ENCODE results near the gene SHISA9.

Gene SHISA9

DNA sequence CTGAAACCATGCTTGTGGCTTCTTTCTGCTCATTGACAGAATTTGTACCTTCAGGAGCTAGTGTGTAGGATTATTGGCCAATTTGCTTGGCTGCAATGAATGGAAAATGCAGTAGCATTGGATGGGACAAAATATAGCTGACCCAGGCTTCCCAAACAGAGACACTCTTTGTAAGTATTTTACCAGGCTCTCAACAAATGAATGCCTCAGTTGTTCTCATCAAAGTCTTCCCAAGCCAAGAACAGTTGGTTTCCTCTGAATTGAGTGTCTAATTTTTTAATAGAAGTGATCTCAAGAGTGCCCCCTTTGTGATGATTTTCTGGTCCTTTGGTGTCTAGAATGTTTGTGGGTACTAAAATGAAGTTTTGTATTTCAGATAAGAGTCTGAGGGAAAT lies 140.9 kb downstream of the SHISA9 start:
- no peaks in the 10 kb centered on the region for H3K27me3 ChIP-seq (ENCODE audit: control insufficient read depth, insufficient read depth, low read length)
- no peak overlapping the region for H3K9ac ChIP-seq (ENCODE audit: low read length)
- no peak overlapping the region for H3K27ac ChIP-seq (ENCODE audit: low read depth, low read length)
- H3K36me3 ChIP-seq (ENCODE audit: control insufficient read depth, insufficient read depth, low read length), result no peaks in the 10 kb centered on the region
- H3K4me1 ChIP-seq (ENCODE audit: control insufficient read depth, insufficient read depth, low read length), result no peaks in the 10 kb centered on the region
- H3K4me3 ChIP-seq (ENCODE audit: low read length), result no peak overlapping the region

DNA sequence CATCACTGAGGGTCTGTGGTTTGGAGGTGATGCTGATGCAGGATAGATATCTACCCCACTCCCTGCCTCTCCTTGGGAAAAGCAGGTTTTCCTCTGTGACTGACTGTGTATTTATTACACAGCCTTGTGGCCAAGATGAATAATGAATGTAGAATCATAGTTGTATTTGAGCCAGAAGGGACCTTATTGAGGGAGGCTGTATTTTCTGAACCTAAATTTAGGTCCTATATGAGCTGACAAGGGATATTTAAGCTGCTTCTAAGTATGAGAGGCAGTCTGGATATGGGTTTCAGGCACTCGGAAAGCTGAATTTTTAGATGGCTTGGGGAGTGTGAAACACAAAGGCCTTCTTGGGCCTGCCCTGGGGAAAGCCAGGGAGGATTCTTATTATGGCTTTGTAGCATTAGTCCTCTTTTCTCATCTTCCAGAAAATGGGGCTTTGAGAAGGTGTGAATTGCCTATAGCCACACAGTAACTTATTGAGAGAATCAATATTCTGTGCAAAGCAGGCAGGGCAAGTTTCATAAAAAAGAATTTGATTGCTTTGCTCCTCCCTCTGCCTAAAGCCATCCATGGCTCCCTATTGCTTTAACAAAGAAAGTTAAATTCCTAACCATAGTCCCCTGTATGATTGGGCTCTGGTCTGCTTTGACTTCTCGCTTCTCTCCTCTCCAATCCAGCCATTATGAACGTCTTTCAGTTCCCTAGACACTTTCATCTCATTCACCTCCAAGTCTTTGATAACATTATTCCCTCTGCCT lies 144.8 kb downstream of the SHISA9 start:
- H3K27ac ChIP-seq (ENCODE audit: low read depth, low read length), result no peak overlapping the region
- H3K4me1 ChIP-seq (ENCODE audit: control insufficient read depth, insufficient read depth, low read length), result no peaks in the 10 kb centered on the region
- H3K27me3 ChIP-seq (ENCODE audit: control insufficient read depth, insufficient read depth, low read length), result no peaks in the 10 kb centered on the region
- no peak overlapping the region for H3K9ac ChIP-seq (ENCODE audit: low read length)
- H3K4me3 ChIP-seq (ENCODE audit: low read length), result no peak overlapping the region
- H3K36me3 ChIP-seq (ENCODE audit: control insufficient read depth, insufficient read depth, low read length), result no peaks in the 10 kb centered on the region

DNA sequence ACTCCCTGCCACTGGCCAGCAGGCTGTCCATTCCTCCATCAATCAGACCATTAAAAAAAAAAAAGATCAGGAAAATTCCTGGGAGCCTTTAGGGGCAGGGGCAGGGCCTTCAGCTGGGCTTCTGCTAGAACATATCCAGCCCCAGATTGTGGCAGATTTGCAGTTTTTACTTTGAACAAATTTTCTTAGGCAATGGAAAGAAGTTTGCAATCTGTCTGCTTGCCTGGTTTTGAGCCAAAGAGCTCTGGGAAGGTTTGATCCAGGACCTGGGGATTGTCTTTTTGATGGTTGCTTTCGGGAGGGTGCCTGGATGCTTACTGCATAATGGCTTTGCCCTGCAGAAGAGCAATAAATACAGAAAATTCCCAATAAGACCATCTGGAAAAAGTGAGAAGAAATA lies 145.9 kb downstream of the SHISA9 start:
- Histone ChIP-seq H3K4me1 (ENCODE audit: control insufficient read depth, insufficient read depth, low read length) (no peaks in the 10 kb centered on the region), H3K36me3 (ENCODE audit: control insufficient read depth, insufficient read depth, low read length) (no peaks in the 10 kb centered on the region), H3K27me3 (ENCODE audit: control insufficient read depth, insufficient read depth, low read length) (no peaks in the 10 kb centered on the region), H3K27ac (ENCODE audit: low read depth, low read length) (no peak overlapping the region), H3K4me3 (ENCODE audit: low read length) (no peak overlapping the region), H3K9ac (ENCODE audit: low read length) (no peak overlapping the region)

DNA sequence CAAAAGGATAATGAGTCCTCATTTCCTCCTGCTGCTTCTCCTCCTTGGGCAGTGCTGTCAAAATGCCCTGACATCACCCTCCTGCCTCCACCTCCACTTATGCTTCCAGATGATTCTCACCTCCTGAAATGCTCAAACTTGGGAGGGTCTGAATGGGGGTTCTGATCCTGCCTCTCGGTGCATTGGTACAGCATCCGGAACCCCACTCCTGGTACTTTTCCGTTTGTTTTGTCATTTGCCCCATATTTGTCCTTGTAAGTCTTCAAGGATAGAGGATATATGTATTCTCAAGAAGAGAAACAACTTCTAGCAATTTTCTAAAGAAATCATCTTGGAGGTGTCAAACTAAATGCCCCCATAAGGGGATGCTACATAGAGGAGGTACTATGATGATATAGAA lies 148.3 kb downstream of the SHISA9 start:
- Histone ChIP-seq H3K27me3 (ENCODE audit: control insufficient read depth, insufficient read depth, low read length) (no peaks in the 10 kb centered on the region), H3K36me3 (ENCODE audit: control insufficient read depth, insufficient read depth, low read length) (no peaks in the 10 kb centered on the region), H3K4me1 (ENCODE audit: control insufficient read depth, insufficient read depth, low read length) (no peaks in the 10 kb centered on the region), H3K27ac (ENCODE audit: low read depth, low read length) (no peak overlapping the region), H3K4me3 (ENCODE audit: low read length) (no peak overlapping the region), H3K9ac (ENCODE audit: low read length) (no peak overlapping the region)

DNA sequence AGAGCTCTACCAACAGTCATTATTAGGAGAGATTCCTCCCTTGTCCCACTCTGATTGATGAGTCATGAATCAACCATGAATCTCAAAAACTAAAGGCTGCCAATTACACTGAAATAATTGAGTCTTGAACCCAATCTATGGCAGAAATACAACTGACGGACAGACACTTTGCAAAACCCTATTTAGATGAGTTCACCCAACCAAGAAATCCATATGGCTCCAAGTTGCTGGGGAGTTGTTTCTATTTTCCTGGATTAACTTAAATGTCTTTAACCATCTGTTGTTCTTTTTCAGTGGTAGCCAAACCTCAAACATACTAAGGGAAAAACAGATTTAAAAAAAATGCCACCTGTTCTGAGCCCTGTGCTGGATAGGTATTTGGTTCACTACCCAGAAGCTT lies 151.0 kb downstream of the SHISA9 start:
- Histone ChIP-seq H3K4me3 (ENCODE audit: low read length) (no peak overlapping the region), H3K9ac (ENCODE audit: low read length) (no peak overlapping the region), H3K36me3 (ENCODE audit: control insufficient read depth, insufficient read depth, low read length) (no peaks in the 10 kb centered on the region), H3K27ac (ENCODE audit: low read depth, low read length) (no peak overlapping the region), H3K27me3 (ENCODE audit: control insufficient read depth, insufficient read depth, low read length) (no peaks in the 10 kb centered on the region), H3K4me1 (ENCODE audit: control insufficient read depth, insufficient read depth, low read length) (no peaks in the 10 kb centered on the region)

DNA sequence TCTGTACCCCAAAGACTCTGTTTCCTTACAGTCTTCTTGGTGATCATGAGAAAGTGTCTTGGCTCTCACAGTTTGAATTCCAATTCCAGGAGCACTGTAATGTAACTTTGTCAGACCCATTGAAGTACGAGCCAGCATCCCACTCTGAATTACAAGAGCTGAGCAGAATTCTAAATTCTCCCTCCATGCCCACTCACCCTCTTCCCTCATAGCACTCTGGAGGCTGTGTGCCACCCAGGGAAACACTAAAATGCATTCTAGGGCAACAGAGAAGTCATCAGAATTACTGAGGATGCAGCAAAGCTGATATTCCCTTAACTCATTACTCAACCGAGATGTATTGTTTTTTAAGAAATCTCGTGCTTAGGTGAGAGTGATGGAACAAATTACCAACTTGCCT lies 154.1 kb downstream of the SHISA9 start:
- H3K36me3 ChIP-seq (ENCODE audit: control insufficient read depth, insufficient read depth, low read length), result no peaks in the 10 kb centered on the region

DNA sequence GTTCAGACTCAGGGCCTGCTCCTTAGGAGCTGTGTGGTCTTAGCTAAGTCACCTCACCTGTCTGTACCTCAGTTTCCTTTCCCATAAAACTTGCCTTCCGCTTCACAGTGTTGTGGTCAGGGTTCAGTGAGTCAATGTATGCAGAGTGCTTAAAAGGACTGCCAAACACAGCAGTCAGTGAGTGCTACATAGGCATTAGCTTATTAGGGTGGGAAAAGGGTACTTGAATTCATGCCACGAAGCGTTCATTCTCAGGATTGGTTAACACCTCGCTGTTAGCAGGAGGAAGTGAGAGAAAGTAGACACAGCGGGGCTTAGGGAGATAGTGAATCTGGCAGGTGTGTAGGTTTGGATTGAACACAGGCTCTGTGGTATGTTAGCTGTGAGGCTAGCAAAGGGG lies 155.2 kb downstream of the SHISA9 start:
- H3K36me3 ChIP-seq (ENCODE audit: control insufficient read depth, insufficient read depth, low read length), result no peaks in the 10 kb centered on the region
- no peak overlapping the region for H3K27ac ChIP-seq (ENCODE audit: low read depth, low read length)
- H3K9ac ChIP-seq (ENCODE audit: low read length), result no peak overlapping the region
- H3K27me3 ChIP-seq (ENCODE audit: control insufficient read depth, insufficient read depth, low read length), result no peaks in the 10 kb centered on the region
- no peak overlapping the region for H3K4me3 ChIP-seq (ENCODE audit: low read length)
- H3K4me1 ChIP-seq (ENCODE audit: control insufficient read depth, insufficient read depth, low read length), result no peaks in the 10 kb centered on the region

More for the DNA sequence above, 154.1 kb downstream of the SHISA9 start:
- Histone ChIP-seq H3K27ac (ENCODE audit: low read depth, low read length) (no peak overlapping the region), H3K4me1 (ENCODE audit: control insufficient read depth, insufficient read depth, low read length) (no peaks in the 10 kb centered on the region), H3K9ac (ENCODE audit: low read length) (no peak overlapping the region), H3K4me3 (ENCODE audit: low read length) (no peak overlapping the region), H3K27me3 (ENCODE audit: control insufficient read depth, insufficient read depth, low read length) (no peaks in the 10 kb centered on the region)

DNA sequence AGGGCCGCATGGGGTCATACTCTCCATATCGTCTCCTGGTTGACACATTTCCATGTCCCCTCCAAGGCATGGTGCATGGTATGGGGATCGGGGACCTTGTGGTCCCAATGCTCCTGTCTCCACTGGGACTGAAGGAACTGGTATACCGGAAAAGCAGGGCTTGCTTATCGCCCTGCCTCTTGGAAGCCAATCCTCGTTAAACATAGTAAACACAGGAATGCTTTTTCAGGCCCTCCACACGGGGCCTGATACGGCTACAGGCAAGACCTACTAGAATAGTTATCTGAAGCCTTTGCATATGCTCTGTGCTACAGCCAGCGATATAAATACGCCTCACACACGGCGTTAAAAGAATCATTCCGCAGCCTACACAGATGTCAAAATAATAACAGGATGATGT lies 159.5 kb downstream of the SHISA9 start:
- Histone ChIP-seq H3K27ac (ENCODE audit: low read depth, low read length) (no peak overlapping the region), H3K36me3 (ENCODE audit: control insufficient read depth, insufficient read depth, low read length) (no peaks in the 10 kb centered on the region), H3K4me1 (ENCODE audit: control insufficient read depth, insufficient read depth, low read length) (no peaks in the 10 kb centered on the region), H3K27me3 (ENCODE audit: control insufficient read depth, insufficient read depth, low read length) (no peaks in the 10 kb centered on the region), H3K4me3 (ENCODE audit: low read length) (no peak overlapping the region), H3K9ac (ENCODE audit: low read length) (no peak overlapping the region)

DNA sequence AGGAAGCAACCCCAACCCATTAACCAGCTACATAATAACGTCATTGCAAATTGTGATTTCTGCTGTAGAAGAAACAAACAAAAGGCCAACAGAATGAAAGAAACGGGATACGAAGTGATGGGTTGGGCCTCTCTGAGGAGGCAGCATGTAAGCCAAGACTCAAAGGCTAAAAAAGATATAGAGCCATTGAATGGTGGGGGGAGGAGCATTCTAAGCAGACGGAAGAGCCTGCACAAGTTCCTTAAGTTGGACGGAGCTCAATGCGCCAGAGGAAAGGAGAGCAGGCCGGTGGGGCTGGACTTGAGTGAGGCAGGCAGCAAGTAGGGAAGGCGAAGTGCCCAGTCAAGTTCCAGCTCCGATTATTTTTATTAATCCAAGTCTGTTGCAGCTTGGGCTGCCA lies 160.3 kb downstream of the SHISA9 start:
- no peak overlapping the region for H3K9ac ChIP-seq (ENCODE audit: low read length)
- no peaks in the 10 kb centered on the region for H3K4me1 ChIP-seq (ENCODE audit: control insufficient read depth, insufficient read depth, low read length)
- H3K27me3 ChIP-seq (ENCODE audit: control insufficient read depth, insufficient read depth, low read length), result no peaks in the 10 kb centered on the region
- H3K4me3 ChIP-seq (ENCODE audit: low read length), result no peak overlapping the region
- no peak overlapping the region for H3K27ac ChIP-seq (ENCODE audit: low read depth, low read length)
- H3K36me3 ChIP-seq (ENCODE audit: control insufficient read depth, insufficient read depth, low read length), result no peaks in the 10 kb centered on the region

DNA sequence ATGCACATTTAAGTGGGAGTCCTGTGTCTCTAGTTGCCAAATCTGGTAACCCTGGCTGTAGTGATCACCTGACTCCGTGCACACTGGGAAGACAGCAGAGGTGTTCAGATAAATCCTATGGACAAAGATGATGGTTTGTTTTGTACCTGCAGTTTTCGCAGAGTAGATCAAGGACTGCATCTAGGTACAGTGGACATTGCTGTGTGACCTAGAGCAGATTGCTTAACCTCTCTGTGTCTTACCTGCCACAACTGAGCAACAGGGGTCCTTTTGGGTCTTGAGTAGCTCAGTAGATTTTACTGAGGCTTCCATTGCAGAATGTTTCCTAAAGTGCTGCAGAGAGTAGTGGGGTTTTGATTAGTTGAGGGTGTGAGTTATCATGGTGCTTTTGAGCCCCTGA lies 160.8 kb downstream of the SHISA9 start:
- Histone ChIP-seq H3K36me3 (ENCODE audit: control insufficient read depth, insufficient read depth, low read length) (no peaks in the 10 kb centered on the region), H3K4me3 (ENCODE audit: low read length) (no peak overlapping the region), H3K27ac (ENCODE audit: low read depth, low read length) (no peak overlapping the region), H3K9ac (ENCODE audit: low read length) (no peak overlapping the region), H3K27me3 (ENCODE audit: control insufficient read depth, insufficient read depth, low read length) (no peaks in the 10 kb centered on the region), H3K4me1 (ENCODE audit: control insufficient read depth, insufficient read depth, low read length) (no peaks in the 10 kb centered on the region)

DNA sequence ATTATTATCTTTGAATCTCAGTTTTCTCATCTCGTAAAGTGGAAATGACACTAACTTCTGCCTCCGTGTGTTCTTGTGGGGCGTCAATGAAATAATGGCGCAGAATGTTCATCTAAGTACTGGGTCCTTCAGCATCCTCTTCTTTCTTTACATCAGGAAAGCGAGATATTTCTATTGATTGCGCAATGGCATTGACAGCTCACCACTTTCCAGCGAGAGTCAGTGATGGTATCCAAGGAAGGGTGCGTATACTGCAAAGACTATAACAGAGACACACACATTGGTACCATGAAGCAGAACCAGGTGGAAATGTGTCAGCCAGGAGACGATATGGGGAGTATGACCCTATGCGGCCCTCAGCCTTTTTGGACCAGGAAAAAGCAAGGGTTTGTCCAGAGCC lies 162.1 kb downstream of the SHISA9 start:
- no peaks in the 10 kb centered on the region for H3K27me3 ChIP-seq (ENCODE audit: control insufficient read depth, insufficient read depth, low read length)
- H3K4me1 ChIP-seq (ENCODE audit: control insufficient read depth, insufficient read depth, low read length), result no peaks in the 10 kb centered on the region
- H3K9ac ChIP-seq (ENCODE audit: low read length), result no peak overlapping the region
- no peaks in the 10 kb centered on the region for H3K36me3 ChIP-seq (ENCODE audit: control insufficient read depth, insufficient read depth, low read length)
- H3K4me3 ChIP-seq (ENCODE audit: low read length), result no peak overlapping the region
- H3K27ac ChIP-seq (ENCODE audit: low read depth, low read length), result no peak overlapping the region

DNA sequence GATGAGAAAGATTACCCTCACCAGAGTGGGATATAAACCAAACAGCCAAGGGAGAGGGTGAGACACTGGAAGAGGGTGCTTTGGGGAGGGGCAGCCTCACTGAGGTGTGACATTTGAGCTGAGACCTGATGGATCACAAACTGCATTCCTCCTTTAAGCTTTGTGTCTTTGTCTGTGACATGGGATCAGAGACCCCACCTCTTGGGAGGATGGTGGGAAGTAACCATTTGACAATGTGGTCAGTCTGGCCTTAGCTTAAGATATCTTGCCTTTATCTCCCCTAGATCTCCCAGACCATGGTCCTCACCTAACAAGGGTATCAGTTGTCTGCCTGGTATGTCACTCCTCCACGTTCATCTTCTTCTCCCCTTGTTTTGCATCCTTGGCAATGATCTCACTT lies 163.4 kb downstream of the SHISA9 start:
- Histone ChIP-seq H3K36me3 (ENCODE audit: control insufficient read depth, insufficient read depth, low read length) (no peaks in the 10 kb centered on the region), H3K4me3 (ENCODE audit: low read length) (no peak overlapping the region), H3K4me1 (ENCODE audit: control insufficient read depth, insufficient read depth, low read length) (no peaks in the 10 kb centered on the region)

DNA sequence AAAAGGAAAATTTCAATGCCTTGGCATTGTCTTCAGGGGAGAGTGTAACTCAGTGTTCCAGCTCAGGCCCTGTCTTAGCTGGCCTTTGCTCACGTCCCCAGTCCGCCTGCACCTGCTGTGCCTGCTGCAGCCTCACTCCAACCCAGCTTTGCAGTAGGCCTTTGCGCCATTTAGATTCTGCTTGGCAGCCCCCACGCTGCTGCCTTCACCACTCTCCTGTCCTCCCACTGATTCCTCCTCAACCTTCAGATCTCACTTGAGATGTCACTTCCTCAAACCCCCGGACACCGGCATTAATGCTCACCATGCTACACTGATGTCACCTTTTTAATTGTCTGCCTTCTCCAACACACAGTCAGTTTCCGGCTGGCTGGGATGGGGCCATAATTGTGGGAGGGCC lies 166.2 kb downstream of the SHISA9 start:
- Histone ChIP-seq H3K4me1 (ENCODE audit: control insufficient read depth, insufficient read depth, low read length) (no peaks in the 10 kb centered on the region), H3K4me3 (ENCODE audit: low read length) (no peak overlapping the region), H3K27me3 (ENCODE audit: control insufficient read depth, insufficient read depth, low read length) (no peaks in the 10 kb centered on the region), H3K9ac (ENCODE audit: low read length) (no peak overlapping the region), H3K36me3 (ENCODE audit: control insufficient read depth, insufficient read depth, low read length) (no peaks in the 10 kb centered on the region), H3K27ac (ENCODE audit: low read depth, low read length) (no peak overlapping the region)

More for the DNA sequence above, 163.4 kb downstream of the SHISA9 start:
- Histone ChIP-seq H3K9ac (ENCODE audit: low read length) (no peak overlapping the region), H3K27me3 (ENCODE audit: control insufficient read depth, insufficient read depth, low read length) (no peaks in the 10 kb centered on the region), H3K27ac (ENCODE audit: low read depth, low read length) (no peak overlapping the region)

Measured in rectal smooth muscle tissue (tissue), 1 donor.